Activated CD8-positive, alpha-beta memory T cell treated with anti-CD3 and anti-CD28 coated beads, Interleukin-2, amount 50 U/mL, for 24 hours (primary cell): ENCODE measurements around the gene SND1.

Source experiments
- DNase-seq: peaks from one replicate; pipeline ENCODE4 v3.0.0-alpha.2; 2020; ENCODE audit errors: extremely low read depth

SND1 gene

GRCh38 chr7:127932496-127932895 lies 280.5 kb downstream of the SND1 start:
- DNase-seq = no peak

- no peak for DNase-seq
These were observed 281.2 kb downstream of the SND1 start for GRCh38 chr7:127933146-127933545.

- DNase-seq = no peak
These were observed 282.7 kb downstream of the SND1 start for GRCh38 chr7:127934711-127935110.

GRCh38 chr7:127935847-127936376 lies 283.9 kb downstream of the SND1 start:
- DNase-seq = no peak

- no peak for DNase-seq
These were observed 285.2 kb downstream of the SND1 start for GRCh38 chr7:127937066-127937680.

- DNase-seq = no peak
These were observed 286.6 kb downstream of the SND1 start for GRCh38 chr7:127938588-127938987.

GRCh38 chr7:127940381-127941160 lies 288.6 kb downstream of the SND1 start:
- DNase-seq = no peak

DNA sequence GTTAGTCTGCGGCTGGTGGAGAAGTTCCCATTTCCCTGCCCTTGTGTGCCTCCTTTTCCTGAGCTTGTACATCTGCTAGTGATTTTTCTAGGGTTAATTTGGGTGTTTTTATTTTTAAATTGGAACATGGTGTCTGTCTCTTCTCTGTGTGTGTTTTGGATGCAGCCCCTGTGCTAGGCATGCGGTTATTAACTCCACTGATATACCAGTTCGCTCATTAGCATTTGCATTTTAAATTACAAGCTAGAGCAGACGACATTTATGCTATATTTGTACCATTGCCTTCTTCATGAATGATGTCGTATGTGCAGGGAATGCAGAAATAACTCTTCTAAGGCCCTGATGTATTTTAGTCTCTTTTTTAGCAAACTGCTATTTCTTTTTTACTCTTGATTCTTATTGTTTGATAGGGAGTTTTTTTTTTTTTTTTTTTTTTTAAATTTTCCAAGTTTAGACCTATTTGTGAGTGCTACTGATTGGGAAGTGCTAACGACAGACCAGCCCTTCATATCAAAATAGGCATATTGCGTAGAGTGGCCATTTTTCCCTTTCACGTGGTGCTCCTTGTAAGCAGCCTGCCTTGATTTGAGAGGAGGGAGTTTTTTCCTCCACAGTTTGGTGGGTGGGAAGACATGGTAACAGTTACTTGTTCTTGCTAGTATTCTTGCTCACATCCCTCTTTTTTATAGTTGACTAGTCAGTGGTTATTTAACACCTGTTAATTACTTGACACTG lies 289.6 kb downstream of the SND1 start:
- DNase-seq = no peak

DNA sequence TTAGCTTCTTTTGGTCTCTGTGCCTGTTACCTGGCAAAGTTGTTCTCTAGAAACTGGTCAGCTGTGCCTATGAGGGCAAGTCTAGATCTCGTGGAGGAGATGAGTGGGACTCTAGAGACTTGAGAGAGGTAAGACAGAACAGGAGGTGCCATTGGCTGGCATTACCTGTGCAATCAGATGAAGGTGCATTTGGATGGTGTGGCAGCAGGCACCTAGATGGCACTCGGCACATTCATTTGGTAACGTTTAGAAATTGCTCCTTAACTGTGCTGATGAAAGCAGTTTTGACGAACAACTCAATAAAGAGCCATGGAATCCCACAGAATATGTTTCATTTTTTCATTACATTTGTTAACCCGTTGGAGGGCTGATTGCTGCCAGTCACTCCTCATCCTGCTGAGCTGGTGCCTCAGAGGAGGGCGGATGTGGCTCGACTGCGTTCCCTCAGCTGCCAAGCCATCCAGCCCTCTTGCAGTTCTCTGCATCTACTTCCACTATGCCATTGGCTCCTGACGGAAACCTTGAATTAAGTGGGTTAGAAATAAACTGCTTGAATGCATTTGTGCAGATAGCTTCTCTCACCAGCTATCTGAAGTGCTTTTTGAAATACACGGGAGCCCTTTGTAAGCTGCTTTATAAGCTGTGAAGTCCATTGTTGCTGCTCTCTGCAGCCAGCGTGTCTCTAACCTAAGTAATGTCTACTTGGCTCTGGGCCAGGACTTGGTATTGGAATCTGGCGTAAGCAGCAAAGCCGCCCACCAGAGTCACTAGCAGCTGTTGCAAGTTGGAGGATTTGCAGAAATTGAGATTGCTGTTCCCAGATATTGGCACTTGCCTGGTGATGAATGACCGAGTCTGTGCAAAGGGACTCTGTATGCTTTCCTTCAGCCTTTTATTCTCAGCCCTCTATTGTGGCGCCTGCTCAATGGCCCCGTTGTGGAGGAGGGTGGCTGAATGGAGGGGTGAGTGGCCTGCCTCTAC lies 291.8 kb downstream of the SND1 start:
- DNase-seq = no peak

DNA sequence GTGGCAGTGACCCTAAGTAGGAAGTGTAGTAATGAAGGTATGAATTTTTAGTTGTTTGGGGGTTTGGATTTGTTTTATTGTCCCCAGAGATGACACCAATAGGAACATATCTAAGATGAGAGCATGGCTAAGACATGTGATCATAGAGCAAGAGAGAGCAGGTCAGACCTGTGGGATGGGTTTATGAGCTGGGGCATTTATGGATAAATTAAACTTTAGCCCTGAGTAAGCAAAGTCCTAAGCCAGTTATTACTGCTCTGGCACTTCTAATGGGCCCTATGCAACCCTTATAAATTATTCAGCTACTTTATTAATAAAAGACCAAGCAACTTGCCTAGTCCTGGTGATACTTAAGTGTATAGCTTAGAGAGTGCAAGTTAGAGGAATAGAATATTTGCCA lies 294.1 kb downstream of the SND1 start:
- DNase-seq = no peak

GRCh38 chr7:127946847-127947246 lies 294.9 kb downstream of the SND1 start:
- no peak for DNase-seq

DNA sequence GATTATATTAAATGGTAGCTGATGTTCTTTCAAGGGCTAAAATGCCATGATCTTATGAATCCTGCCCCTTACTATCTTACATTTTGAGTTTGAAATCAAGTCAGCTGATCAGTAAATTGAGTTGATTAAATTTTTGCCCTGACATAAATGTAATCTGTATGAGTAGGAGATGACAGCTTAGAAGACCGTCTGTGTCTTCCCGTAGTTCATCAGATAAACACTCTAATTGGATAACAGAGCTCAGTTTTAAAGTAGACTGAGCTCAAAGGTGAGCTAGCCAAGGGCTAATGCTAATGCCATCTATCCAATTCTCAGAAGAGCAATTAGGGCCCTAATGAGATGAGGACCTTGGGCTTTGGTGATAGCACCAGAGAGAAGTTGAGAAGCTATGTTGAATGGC lies 296.3 kb downstream of the SND1 start:
- DNase-seq = no peak

DNA sequence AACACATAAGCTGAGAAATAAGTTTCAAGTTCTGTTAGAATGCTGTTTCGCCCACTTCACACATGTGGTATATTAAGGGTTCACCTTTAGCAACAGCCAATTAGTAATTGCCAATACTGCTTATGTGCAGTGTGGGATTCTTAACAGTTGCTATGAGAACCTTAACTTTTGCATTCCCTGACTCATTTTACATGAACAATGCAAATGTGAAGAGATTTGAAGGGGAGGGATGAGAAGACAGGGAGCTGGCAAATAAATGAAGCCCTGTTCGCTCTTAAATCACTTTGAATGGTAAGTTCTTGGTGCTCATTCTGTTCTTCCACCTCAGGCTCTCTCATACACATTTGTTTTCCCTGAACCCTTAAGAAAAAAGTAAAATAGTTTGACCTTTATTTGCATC lies 296.9 kb downstream of the SND1 start:
- no peak for DNase-seq

GRCh38 chr7:127949769-127950222 lies 297.8 kb downstream of the SND1 start:
- DNase-seq = no peak

DNA sequence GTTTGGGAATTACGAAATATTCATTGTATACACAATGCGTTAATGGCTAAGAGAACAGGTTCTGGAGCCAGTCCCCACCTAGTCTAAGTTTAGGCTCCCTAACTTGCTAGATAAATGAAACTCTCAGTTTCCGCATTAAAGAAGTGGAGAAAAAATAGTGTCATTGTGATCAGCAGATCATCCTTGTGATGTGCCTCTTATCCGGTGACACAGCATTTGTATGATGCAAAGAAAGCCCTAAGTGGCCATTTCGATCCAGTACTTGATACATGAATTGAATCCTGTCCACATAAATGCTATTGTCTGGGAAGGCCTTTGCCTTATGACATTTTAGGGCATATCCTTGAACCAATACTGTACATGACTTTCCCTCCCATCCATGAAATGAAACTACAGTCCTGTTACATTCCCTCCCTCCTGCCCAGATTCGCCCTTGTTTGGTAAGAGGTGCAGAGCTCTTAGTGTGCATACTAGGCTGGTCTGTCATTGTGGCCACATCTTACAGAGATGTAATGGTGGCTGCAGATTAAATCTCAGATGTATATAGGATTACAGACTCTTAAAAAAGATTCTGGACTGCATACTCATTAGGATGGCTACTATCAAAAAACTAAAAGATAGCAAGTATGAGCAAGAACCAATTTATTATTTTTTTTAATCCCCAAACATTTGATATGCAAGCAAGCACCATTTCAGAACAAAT lies 298.4 kb downstream of the SND1 start:
- DNase-seq = no peak

GRCh38 chr7:127953423-127954356 lies 301.7 kb downstream of the SND1 start:
- no peak for DNase-seq

DNA sequence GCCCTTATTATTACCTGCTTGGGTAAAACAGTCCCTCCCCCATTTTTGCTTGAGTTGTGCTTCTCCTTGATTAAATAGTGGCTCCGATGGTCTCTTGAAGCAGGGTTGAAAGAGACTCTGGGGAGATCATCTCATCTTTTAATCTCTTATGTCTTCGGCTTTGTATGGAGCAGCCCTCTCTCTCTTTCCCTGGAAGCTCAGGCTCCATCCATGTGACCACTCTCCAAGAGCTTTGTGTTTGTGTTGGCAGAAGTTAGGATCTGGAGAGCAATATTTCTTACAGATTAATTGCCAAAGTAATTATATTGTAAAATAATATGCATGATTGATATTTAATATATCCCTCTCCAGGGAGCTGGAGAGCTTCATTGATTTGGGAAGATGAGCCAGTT lies 302.4 kb downstream of the SND1 start:
- no peak for DNase-seq

DNA sequence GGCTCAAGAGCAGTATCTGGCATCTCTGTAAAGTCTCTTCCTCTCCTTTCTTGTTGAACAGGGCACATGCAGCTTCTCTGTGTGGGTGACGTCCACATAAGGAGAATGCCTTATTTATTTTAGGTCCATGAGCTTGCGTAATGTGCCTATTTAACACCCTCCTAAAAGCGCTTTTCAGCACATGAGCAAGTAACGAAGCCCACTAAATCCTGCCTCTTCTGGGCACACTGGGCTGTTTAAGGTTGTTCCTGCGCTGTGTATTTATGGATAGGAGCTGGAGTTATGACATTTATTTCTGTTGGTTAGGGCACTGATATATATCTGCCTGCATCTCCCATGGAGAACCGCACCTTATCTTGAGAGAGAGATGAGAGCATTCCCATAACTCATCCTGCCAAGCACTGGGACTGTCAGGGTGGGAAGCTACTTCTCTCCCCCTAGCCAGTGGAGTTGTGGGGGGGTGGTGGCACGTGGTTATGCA lies 303.1 kb downstream of the SND1 start:
- DNase-seq = no peak

- no peak for DNase-seq
These were observed 305.9 kb downstream of the SND1 start for GRCh38 chr7:127957886-127958285.
